HG02763 (cell line): ENCODE data around the gene ZMYND8.
"Not testable (repeated sequence)": the region's sequence is repeated elsewhere in the genome, so short reads cannot be mapped to it uniquely, and the experiment has no call there.

ENCODE experiments used
- ATAC-seq: cut with Tn5 transposase; IDR thresholded peaks from one replicate; pipeline ENCODE4 v1.9.1; 2021; ENCODE audit warnings: mild to moderate bottlenecking, moderate library complexity; ENCODE audit not compliant: unreplicated experiment

The ZMYND8 gene

GRCh38 chr20:47188540-47188939 lies 168.0 kb downstream of the ZMYND8 start:
- ATAC-seq: no peak

GRCh38 chr20:47187450-47188195 lies 168.9 kb downstream of the ZMYND8 start:
- no peak for ATAC-seq

GRCh38 chr20:47183367-47183766 lies 173.1 kb downstream of the ZMYND8 start:
- ATAC-seq: no peak

- no peak for ATAC-seq
Observed at GRCh38 chr20:47181056-47181862, 175.2 kb downstream of the ZMYND8 start.

GRCh38 chr20:47179267-47179666 lies 177.2 kb downstream of the ZMYND8 start:
- no peak for ATAC-seq

GRCh38 chr20:47178851-47179250 lies 177.6 kb downstream of the ZMYND8 start:
- ATAC-seq: no peak

- ATAC-seq: no peak
Observed at GRCh38 chr20:47178277-47178676, 178.2 kb downstream of the ZMYND8 start.

- not testable (repeated sequence) for ATAC-seq
Observed at GRCh38 chr20:47176217-47176616, 180.3 kb downstream of the ZMYND8 start.

GRCh38 chr20:47175493-47175892 lies 181.0 kb downstream of the ZMYND8 start:
- ATAC-seq: no peak

- ATAC-seq: no peak
Observed at GRCh38 chr20:47174456-47175243, 181.8 kb downstream of the ZMYND8 start.

- ATAC-seq: no peak
Observed at GRCh38 chr20:47173596-47174216, 182.8 kb downstream of the ZMYND8 start.

GRCh38 chr20:47172579-47172978 lies 183.9 kb downstream of the ZMYND8 start:
- ATAC-seq: no peak

GRCh38 chr20:47167846-47168245 lies 188.7 kb downstream of the ZMYND8 start:
- no peak for ATAC-seq

GRCh38 chr20:47165376-47165865 lies 191.1 kb downstream of the ZMYND8 start:
- ATAC-seq: no peak

- no peak for ATAC-seq
Observed at GRCh38 chr20:47164140-47164539, 192.4 kb downstream of the ZMYND8 start.

- no peak for ATAC-seq
Observed at GRCh38 chr20:47161411-47161810, 195.1 kb downstream of the ZMYND8 start.

- ATAC-seq: no peak
Observed at GRCh38 chr20:47160992-47161391, 195.5 kb downstream of the ZMYND8 start.

- no peak for ATAC-seq
Observed at GRCh38 chr20:47160240-47160639, 196.3 kb downstream of the ZMYND8 start.
